ENCODE results near the gene CABP2.

DNA sequence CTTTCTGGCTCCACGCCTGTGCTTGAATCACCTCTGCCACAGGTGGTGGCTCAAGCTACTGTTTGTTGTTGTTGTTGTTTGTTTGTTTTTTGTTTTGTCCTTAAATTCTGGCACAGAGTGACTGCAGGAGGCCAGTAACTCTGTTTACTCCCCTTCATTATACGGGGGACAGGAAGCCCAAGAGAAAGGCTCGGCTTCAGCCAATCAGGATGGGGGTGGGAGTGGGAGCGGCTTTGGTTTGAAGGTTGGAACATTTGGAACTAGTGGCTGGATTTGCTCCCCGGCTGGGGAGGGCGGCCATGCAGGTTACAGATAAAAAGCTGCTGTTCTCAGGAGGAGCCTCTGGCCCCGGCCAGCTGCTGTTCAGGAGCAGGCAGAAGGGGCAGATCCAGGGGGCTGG is 19.7 kb upstream of the CABP2 start:
- TF ChIP-seq, protein P1, sequence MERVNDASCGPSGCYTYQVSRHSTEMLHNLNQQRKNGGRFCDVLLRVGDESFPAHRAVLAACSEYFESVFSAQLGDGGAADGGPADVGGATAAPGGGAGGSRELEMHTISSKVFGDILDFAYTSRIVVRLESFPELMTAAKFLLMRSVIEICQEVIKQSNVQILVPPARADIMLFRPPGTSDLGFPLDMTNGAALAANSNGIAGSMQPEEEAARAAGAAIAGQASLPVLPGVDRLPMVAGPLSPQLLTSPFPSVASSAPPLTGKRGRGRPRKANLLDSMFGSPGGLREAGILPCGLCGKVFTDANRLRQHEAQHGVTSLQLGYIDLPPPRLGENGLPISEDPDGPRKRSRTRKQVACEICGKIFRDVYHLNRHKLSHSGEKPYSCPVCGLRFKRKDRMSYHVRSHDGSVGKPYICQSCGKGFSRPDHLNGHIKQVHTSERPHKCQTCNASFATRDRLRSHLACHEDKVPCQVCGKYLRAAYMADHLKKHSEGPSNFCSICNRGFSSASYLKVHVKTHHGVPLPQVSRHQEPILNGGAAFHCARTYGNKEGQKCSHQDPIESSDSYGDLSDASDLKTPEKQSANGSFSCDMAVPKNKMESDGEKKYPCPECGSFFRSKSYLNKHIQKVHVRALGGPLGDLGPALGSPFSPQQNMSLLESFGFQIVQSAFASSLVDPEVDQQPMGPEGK (CRISPR knock-in tag; IDR thresholded peaks at IDR 0.05; ENCODE audit: borderline replicate concordance): no peak
- no peak for TF ChIP-seq ZNF70 (CRISPR knock-in tag; IDR thresholded peaks at IDR 0.05)
- no peak for TF ChIP-seq CSDC2 (CRISPR knock-in tag; IDR thresholded peaks at IDR 0.05)
- no peak for TF ChIP-seq CREB5 (CRISPR knock-in tag; IDR thresholded peaks at IDR 0.05; ENCODE audit: low read depth)
- no peak for TF ChIP-seq ZNF8 (CRISPR knock-in tag; IDR thresholded peaks at IDR 0.05)
- TF ChIP-seq ZFP3 (CRISPR knock-in tag; IDR thresholded peaks at IDR 0.05): no peak
